Measurements from ENCODE around the gene CDH23.

DNA sequence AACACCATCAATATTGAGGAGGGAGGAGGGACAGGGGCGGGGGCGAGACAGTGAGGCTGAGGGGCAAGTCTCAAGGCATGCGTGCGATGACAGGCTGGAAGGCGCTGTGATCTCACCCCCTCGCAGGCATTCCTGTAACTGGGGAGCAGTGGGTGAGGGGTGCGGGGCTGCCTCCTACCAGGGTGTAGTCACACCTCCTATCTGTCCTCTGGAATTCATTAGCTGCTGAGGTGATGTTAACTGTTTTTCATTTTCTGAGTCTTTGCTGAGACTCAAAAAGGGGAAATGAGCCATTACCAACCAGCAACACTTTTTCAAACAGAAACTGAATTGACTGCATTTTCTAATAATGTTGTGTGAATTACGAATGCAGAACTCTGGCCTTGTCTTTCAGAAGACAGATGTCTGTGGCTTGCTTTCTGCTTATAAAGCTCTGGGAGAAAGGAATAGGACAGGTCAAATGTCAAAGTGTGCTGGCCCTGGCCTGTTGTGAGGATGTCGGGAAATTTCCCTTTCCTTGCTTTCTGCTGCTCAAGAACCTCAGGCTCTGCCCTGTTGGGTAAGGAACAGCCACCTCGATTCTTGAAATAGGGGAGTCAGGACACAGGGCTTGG, 23.7 kb upstream of the CDH23 start:
- TF ChIP-seq, protein P1, sequence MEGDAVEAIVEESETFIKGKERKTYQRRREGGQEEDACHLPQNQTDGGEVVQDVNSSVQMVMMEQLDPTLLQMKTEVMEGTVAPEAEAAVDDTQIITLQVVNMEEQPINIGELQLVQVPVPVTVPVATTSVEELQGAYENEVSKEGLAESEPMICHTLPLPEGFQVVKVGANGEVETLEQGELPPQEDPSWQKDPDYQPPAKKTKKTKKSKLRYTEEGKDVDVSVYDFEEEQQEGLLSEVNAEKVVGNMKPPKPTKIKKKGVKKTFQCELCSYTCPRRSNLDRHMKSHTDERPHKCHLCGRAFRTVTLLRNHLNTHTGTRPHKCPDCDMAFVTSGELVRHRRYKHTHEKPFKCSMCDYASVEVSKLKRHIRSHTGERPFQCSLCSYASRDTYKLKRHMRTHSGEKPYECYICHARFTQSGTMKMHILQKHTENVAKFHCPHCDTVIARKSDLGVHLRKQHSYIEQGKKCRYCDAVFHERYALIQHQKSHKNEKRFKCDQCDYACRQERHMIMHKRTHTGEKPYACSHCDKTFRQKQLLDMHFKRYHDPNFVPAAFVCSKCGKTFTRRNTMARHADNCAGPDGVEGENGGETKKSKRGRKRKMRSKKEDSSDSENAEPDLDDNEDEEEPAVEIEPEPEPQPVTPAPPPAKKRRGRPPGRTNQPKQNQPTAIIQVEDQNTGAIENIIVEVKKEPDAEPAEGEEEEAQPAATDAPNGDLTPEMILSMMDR (IDR thresholded peaks at IDR 0.05) = no peak
- TF ChIP-seq POLR2A (IDR thresholded peaks at IDR 0.05) = no peak

All from uterus (tissue), 2 donors.